Measurements from ENCODE around the gene NELL2.

NELL2 gene

GRCh38 chr12:44804068-44804467, 72.0 kb downstream of the NELL2 start:
- no peak overlapping the region for H3K27ac ChIP-seq
- TF ChIP-seq, protein P1, sequence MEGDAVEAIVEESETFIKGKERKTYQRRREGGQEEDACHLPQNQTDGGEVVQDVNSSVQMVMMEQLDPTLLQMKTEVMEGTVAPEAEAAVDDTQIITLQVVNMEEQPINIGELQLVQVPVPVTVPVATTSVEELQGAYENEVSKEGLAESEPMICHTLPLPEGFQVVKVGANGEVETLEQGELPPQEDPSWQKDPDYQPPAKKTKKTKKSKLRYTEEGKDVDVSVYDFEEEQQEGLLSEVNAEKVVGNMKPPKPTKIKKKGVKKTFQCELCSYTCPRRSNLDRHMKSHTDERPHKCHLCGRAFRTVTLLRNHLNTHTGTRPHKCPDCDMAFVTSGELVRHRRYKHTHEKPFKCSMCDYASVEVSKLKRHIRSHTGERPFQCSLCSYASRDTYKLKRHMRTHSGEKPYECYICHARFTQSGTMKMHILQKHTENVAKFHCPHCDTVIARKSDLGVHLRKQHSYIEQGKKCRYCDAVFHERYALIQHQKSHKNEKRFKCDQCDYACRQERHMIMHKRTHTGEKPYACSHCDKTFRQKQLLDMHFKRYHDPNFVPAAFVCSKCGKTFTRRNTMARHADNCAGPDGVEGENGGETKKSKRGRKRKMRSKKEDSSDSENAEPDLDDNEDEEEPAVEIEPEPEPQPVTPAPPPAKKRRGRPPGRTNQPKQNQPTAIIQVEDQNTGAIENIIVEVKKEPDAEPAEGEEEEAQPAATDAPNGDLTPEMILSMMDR (conservative IDR thresholded peaks at IDR 0.05) = no peak

DNA sequence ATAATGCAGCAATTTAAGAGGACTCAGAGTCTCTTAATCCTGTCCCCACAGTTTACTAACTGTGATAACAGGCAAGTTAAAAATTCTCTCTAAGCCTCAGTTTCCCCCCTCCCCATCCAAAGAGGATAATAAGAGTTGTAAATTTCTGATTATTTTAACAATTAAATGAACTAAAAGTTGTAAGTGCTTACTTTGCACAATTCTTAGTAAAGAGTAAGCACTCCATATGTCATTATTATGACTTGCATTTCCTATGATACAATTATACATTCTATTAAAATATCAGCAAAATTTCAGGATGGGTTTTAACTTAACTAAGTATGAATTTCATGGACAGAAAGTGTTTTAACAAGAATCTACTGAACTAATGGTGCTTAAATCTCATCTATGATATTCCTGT, 80.1 kb downstream of the NELL2 start:
- no peak overlapping the region for H3K27ac ChIP-seq
- TF ChIP-seq, protein P1 (conservative IDR thresholded peaks at IDR 0.05) = no peak

DNA sequence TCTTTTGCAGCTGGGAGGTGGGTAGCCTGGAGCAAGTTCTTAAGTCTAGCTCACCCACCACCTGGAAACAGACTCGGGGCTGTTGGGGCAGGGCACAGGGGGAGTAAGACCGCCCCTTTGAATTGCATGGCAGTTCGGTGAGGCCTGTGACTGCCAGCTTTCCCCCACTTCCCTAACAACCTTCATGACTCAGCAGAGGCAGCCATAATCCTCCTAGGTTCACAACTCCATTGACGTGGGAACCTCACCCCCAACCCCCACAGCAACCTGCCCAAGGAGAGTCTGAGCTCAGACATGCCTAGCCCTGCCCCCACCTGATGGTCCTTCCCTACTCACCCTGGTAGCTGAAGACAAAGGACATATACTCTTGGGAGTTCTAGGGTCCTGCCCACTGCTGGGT, 87.4 kb downstream of the NELL2 start:
- TF ChIP-seq, protein P1 (conservative IDR thresholded peaks at IDR 0.05) = no peak
- no peak overlapping the region for H3K27ac ChIP-seq

DNA sequence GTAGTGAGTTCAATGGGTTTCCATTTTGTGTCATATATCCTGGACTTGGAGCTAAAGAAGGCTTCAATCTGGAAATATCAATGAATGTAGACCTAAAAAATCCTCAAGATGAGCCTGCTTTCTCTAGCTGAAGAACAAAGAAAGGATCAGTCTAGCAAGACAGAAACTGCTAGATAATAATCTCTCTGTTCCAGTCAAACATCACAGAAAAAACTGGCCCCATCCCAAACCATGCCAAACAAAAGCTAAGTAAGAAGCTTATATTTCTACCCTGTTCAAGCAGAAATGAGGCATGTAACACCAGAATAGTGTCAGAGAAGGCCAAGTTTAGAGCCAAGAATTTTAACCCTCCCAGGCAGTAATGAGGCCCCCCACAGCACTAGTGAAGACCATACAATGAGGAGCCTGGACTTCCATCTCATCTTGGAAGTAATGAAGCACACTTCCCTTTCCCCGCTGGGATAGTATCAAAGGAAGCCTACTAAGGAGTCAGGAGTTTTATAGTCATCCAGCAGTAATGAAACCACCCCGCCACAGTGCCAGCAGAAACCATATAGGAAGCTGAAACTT, 95.8 kb downstream of the NELL2 start:
- TF ChIP-seq, protein P1 (conservative IDR thresholded peaks at IDR 0.05) = no peak
- H3K27ac ChIP-seq = no peak overlapping the region

DNA sequence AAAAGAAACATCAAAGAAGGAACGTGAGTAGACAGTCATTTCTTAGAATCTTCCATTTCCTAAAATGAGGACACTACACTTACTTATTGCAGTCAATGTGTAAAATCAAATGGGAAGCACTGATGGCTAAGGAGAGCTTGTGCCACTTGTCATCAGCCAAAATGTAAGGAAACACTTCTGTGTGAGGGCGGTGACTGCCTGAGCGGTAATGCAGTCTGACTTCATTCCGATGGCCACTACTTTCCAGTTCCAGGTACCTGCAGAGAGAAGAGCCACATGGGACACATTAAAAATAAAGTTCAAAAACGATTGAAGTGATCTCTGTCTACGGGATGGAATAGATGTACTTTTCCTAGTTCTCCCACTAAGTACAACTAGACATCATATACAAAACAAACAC, 96.3 kb downstream of the NELL2 start:
- TF ChIP-seq, protein P1 (conservative IDR thresholded peaks at IDR 0.05) = no peak
- H3K27ac ChIP-seq = no peak overlapping the region

GRCh38 chr12:44778863-44779262, 97.3 kb downstream of the NELL2 start:
- no peak overlapping the region for H3K27ac ChIP-seq
- TF ChIP-seq, protein P1 (conservative IDR thresholded peaks at IDR 0.05) = no peak; the same call in 1 of the 2 replicates

DNA sequence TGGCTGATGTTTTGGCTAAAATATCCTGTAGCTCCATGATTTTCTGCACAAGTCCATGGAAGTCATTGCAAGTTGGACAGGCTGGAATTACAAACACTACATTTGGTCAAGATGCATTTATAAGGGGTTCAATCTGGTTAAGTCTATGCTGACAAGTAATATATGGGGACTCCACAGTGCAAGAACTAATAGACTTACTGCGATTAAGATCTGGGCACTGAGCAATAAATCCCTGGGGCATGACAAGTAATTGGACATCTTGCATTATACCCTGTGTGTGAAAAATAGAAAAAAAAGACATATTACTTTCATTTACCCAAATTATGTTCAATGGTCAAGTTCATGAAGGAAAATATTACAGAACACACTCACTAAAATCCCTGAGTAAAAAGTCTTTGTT, 99.1 kb downstream of the NELL2 start:
- H3K27ac ChIP-seq = no peak overlapping the region
- TF ChIP-seq, protein P1 (conservative IDR thresholded peaks at IDR 0.05) = no peak

All from VCaP (cell line).